ENCODE results near the gene TJP1.
"Not testable (repeated sequence)": the region's sequence is repeated elsewhere in the genome, so short reads cannot be mapped to it uniquely, and the experiment has no call there.

TJP1 gene

DNA sequence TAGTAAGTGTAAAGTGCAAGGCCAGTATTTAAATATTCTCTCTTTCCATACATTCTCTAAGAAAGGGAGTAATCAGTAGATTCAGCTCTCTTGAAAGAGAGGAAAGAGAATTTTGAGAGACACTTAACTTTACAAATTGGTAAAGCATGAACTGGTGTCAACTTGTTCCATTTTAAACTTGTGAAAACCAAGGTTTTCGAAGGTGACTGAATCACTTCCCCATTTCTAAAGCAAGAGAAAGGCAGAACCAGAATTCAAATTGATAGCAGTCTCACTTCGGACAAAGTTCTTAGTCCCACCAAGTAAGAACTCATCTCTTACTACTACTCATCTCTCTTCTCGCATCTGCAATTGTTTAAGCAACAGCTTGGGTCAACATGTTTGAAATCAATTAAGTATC lies 22.4 kb downstream of the TJP1 start:
- no peak for DNase-seq (ENCODE audit: low read depth)

DNA sequence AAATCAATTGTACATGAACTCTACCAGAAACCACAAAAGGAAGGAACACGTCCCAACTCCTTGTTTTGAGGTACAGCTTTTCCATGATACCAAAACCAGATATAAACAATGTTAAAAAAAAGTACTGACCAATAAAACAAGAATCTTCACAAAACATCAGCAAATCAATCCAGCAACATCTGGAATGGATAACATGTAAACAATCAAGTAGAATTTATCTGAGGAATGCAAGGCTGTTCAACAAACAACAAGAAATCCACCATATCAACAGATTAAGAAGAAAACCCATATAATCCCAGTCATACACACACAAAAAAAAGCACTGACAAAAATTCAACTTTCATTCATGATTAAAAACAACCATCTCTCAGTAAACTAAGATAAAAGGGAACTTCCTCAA lies 26.7 kb downstream of the TJP1 start:
- no peak for DNase-seq (ENCODE audit: low read depth)

DNA sequence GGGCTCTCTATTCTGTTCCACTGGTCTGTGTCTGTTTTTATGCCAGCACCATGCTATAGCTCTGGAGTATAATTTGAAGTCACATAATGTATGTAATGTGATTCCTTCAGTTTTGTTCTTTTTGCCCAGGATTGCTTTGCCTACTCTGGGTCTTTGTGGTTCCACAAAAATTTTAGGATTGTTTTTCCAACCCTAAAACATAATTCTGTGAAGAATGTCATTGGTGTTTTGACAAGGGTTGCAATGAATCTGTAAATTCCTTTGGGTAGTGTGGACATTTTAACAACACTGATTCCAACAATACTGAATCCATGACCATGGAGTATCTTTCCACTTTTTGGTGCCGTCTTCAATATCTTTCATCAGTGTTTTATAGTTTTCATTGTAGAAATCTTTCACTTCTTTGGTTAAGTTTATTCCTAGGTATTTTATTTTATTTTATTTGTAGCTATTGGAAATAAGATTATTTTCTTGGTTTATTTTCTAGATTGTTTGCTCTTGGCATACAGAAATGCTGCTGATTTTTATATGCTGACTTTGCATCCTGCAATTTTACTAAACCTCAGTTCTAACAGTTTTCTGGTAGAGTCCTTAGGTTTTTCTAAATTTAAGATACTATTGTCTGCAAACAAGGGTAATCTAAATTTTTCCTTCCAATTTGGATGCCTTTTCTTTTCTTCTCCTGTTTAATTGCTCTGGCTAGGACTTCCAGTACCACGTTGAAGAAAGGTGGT lies 29.7 kb downstream of the TJP1 start:
- DNase-seq (ENCODE audit: low read depth) = no peak

DNA sequence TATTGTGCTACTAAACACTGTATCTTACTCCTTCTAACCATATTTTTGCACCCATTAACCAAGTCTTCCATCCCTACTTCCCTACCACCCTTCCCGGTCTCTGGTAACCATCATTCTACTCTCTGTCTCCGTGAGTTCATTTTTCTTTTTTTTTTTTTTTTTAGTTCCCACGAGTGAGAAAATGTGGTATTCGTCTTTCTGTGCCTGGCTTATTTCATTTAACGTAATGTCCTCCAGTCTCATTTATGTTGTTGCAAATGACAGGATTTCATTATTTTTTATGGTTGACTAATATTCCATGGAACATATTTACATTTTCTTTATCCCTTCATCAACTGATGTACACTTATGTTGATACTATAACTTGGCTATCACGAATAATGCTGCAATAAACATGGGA lies 31.7 kb downstream of the TJP1 start:
- no peak for DNase-seq (ENCODE audit: low read depth)

DNA sequence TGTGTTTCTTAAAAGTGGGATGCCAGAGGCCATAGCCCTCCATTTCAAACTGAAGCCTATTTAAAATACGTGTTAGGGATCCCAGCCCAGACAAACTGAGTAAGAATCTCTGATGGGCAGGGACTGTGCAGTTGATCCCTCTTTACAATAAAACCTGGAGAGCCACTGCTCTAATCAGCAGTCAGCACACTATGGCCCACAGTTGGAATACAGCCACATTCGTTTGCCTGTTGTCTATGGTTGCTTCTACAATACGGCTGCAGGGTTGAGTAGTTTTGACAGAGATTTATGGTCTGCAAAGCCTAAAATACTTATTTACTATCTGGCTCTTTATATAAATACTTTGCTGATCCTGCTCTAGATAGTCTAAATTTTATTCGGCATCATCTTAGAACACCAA lies 32.4 kb downstream of the TJP1 start:
- DNase-seq (ENCODE audit: low read depth) = no peak

DNA sequence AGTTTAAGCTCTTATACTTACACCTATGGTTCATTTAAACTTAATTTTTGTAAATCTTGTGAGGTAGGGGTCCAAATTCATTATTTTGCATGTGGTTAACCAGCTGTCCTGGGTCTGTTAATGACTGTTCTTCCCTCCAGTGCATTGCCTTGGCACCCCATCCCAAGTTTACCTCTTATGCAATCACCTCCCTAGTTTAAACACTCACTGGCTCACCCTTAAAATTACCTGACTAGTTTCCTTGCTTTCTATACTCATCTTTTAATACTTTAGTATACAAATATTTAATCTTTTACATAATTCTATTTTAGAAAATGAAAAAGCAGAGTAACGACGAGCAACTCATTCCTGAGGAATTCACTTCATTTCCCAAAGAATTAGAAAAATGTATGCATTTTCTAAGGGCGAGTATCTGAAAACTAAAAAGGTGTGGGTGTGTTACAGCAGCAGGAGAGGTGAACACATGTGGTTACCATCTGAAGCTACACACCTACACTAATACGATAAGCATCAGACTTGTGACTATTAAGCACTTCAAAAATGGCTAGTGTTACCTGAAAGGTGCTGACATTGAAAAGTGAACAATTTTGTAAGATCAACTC lies 33.7 kb downstream of the TJP1 start:
- no peak for DNase-seq (ENCODE audit: low read depth)

DNA sequence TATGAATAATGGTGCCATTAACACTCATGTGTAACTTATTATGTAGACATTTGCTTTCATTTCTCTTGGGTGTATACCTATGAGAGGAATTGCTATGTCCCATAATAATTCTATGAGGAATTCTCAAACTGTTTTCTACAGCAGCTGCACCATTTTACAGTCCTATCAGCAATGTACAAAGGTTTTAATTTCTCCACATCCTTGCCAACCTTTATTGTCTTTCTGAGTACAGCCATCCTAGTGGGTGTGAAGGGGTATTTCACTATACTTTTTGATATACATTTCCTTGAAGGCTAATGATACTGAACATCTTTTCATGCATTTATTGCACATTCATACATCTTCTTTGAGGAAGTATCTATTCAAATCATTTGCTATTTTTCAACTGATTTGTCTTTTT lies 34.5 kb downstream of the TJP1 start:
- no peak for DNase-seq (ENCODE audit: low read depth)

DNA sequence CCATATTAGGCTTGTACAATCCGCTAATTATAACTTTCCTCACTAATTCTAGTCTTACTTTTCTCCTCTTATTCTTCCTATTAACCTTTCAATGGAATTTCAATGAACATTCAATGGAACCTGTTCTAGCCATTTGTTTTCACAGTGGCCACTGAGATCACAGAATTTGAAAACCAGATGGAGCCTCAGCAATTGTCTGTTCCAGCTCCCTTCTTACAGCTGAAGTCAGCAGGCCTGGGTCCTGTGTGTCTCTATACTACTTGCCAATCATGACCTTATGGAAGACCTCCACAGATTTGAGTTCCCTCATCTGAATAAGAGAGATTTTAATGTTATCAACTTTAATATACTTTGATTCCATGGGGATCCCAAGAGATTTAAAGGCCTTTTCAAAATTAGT lies 36.6 kb downstream of the TJP1 start:
- DNase-seq (ENCODE audit: low read depth) = no peak

DNA sequence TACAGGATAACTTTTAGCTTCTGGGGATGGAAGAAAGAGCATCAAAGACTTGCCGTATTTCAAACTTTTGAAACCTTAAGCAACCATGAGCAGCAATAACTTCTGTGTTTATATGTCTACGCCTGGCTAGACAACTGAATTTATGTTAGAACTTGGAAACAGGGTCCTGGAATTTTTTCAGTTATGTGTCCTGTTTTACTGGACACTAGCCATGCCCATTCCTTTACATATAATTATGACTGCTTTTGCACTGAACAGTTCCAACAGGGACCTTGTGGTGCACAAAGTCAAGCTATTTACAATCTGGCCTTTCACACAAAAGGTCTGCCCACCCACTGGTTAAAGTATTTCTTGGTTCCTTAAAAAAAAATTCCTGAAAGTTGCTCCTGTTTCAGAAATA lies 37.1 kb downstream of the TJP1 start:
- no peak for DNase-seq (ENCODE audit: low read depth)

DNA sequence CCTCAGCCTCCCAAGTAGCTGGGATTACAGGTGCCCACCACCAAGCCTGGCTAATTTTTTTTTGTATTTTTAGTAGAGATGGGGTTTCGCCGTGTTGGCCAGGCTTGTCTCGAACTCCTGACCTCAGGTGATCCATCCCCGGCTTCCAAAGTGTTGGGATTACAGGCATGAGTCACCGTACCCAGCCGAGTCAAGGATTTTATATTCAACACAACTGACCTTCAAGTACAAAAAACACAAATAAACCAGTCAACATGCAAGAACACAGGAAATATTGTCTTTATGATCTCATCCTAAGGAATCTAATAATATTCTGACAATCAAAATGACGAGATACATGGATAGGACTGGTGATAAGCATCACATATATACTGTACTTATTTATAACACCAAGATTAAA lies 37.9 kb downstream of the TJP1 start:
- no peak for DNase-seq (ENCODE audit: low read depth)

DNA sequence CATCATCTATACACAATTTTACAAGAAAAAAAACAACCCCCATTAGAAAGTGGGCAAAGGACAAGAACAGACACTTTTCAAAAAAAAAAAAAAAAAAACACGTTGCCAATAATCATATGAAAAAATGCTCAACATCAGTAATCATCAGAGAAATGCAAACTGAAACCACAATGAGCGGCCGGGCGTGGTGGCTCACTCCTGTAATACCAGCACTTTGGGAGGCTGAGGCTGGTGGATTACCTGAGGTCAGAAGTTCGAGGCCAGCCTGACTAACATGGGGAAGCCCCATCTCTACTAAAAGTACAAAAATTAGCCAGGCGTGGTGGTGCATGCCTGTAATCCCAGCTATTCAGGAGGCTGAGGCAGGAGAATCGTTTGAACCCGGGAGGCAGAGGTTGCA lies 39.5 kb downstream of the TJP1 start:
- DNase-seq (ENCODE audit: low read depth) = not testable (repeated sequence)

DNA sequence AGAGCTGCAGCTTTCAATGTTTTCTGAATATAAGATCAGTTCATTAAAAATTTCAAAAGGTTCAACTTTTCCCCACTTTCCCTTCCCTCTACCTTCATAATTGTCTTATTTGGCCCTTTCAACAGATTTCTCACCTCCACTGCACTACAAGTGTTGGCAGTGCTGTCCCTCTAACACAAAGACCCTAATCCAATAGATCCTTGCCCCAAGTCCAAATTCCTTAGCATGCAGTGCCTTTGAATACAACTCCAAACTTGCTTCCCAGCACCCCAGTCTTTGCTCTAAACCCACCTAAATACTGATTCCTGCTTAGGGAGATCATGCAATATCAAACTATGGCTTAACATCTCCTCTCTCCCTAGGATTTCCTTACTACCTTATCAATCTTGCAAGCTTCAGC lies 43.9 kb downstream of the TJP1 start:
- no peak for DNase-seq (ENCODE audit: low read depth)

DNA sequence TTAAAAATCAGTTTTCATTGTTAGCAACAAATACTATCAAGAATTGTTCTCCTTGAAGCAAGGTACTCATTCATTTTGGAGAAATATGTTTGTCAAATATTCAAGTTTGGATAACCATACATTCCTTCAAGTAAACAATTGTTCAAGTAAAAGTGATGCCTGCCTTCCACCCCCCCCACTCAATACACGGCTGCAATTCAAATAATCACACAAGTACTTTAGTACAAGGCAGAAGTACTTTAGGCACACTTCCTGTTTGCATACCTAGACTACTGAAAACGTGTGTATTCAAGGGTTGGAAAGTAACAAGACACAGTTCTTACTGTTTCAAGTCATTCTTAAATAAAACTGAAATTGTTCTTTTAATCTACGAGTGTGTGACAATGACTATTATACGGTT lies 45.4 kb downstream of the TJP1 start:
- DNase-seq (ENCODE audit: low read depth) = no peak

DNA sequence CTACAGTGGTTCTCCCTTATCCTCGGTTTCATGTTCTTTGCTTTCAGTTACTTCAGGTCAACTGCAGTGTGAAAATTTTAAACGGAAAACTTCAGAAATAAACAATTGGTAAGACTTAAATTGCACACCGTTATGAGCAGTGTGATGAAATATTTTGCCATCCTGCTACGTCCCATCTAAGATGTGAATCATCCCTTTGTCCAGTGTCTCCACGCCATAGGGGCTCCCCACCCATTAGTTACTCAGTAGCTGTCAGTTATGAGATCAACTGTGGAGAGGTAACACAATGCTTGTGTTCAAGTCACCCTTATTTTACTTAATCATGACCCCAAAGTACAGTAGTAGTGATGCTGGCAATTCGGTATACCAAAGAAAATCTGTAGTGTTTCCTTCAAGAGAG lies 47.4 kb downstream of the TJP1 start:
- no peak for DNase-seq (ENCODE audit: low read depth)

DNA sequence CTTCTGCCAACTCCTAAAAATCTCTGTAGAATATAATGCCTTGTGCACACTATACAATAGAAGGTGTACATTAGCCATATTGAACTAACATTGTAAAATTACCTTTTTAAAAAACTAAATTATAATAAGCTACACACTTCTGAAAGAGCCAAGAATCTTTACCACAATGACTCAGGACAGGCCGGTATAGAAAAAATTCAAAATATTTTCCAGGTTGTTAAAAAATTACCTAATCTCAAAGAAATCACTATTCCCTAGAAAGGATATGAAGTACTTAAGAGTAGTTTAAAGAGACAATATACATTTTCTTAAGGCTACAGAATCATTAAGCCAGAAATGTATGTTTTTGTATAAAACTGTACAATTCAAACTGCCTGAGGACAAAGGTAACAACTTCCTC lies 48.5 kb downstream of the TJP1 start:
- DNase-seq (ENCODE audit: low read depth) = no peak

DNA sequence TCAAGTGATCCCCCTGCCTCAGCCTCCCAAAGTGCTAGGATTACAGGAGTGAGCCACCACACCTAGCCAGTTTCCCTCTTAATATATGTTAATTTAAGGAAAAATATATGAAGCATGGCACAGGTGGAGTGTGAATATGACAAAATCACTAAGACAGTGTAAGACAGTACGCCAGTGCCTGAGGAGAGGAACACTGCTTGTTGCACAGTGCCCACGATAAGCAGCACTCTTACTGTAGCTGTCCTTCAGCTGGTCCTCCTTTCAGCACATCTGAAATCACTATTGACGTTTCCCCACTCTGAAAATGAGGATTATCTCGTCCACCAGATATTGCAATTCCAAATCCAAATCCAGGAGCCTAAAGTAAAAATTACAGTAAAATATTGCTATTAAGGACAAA lies 49.3 kb downstream of the TJP1 start:
- DNase-seq (ENCODE audit: low read depth) = no peak

DNA sequence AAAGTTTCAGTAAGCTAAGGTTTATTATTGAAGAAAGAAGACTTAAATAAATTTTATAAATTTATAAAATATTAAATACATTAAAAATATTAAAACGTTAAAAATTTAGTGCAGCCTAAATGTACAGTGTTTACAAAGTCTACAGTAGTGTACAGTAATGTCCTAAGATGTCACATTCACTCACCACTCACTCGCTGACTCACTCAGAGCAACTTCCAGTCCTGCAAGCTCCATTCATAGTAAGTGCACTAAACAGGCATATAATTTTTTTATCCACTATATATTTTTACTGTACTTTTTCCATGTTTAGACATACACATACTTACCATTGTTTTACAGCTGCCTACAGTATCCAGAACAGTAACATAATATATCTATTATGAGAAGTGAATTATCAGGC lies 51.5 kb downstream of the TJP1 start:
- no peak for DNase-seq (ENCODE audit: low read depth)

DNA sequence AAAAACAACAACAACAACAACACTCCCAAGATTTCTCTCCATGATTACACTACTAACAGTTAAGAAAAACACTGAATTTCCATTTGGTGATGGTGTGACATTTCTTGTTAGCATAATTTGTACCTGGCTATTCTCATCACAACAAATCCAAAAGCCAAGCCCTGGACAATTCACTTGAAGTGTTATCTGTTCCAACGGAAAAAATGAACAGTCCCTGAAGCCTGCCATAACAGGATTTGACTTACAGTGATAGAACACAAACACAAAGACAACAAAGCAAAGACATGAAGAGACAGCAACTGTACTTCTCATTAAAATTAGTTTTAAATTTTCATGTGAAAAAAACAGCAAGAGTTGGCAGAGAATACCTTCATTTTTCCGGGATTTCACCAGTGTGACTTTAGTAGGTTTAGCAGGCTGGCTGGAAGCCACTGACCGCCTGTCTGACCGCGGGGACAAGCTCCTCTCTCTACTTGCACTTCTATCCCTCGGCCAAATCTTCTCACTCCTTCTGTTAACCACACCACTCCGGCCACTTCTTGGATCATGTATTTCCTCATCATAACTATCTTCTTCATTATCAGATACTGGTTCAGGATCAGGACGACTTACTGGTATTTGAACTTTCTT lies 56.3 kb downstream of the TJP1 start:
- DNase-seq (ENCODE audit: low read depth) = no peak

DNA sequence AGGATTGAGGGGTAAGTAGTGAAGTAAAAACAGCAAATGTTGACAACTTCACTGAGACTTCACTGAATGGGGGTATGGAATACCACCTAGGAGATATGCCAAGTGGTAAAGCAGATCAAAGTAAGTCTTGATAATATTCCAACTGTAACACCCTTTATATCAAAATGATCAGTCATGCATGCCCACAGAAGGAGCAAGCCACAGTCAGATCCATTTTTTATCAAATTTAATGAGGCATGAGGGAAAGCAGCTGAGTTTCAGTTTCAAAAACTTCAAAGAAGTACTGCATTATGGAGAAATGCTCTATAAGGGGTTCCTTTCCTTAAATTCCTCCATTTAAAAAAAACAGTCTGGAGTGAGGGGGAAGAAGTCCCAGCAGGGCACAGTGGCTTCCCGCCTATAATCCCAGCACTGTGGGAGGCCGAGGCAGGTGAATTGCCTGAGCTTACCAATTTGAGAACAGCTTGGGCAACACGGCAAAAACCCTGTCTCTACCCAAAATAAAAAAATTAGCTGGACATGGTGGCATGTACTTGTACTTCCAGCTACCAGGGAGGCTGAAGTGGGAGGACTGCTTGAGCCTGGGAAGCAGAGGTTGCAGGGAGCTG lies 56.9 kb downstream of the TJP1 start:
- no peak for DNase-seq (ENCODE audit: low read depth)

DNA sequence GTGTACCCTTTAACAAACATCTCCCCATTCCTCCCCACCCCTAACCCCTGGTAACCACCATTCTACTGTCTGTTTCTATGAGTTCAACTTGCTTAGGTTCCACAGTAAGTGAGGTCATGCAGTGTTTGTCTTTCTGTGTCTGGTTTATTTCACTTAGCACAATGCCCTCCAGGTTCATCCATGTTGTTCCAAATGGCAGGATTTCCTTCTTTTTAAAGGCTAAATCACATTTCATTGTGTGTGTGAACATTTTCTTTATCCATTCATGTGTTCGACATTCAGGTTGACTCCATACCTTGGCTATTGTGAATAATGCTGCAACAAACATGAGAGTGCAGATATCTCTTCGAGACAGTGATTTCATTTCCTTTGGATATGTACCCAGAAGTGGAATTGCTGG lies 62.7 kb downstream of the TJP1 start:
- no peak for DNase-seq (ENCODE audit: low read depth)

DNA sequence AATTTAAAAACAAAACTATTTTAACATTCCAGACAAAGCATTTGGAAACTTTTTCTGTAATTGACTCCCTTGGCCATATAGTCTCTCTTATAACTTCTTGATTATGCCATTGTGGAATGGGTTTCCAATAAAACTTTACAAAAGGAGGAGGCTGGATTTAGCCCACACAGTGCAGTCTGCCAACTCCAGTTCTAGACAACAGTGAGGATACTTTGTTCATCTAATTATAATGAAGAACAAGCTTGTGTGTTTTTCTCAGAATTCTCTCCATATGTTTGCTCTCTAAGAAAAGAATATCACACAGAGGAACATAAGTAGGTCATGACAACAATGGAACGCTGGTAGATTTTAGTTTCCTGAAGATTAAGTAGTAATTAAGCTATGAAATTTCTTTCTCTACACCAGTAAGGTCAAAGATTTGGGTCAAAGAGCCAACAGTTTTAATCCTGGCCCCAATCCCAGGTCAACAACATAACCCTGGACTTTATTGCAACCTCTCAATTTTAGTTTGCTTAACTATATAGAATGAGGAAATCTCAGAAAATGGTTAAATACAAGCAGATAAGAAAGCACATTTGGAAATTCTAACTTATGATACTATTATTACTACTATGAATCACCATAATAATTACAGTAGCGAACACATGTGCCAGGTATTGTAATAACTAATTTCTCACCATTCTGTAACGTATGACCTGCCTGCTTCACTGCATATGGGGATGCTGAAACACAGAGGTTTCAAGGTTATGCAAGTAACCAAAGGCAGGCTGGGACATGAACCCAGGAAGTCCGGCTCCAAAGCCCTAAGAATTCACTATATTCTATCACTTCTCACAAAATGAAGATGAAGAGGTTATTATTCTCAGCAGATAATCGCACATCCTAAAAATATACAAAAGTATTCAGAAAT lies 65.7 kb downstream of the TJP1 start:
- no peak for DNase-seq (ENCODE audit: low read depth)

DNA sequence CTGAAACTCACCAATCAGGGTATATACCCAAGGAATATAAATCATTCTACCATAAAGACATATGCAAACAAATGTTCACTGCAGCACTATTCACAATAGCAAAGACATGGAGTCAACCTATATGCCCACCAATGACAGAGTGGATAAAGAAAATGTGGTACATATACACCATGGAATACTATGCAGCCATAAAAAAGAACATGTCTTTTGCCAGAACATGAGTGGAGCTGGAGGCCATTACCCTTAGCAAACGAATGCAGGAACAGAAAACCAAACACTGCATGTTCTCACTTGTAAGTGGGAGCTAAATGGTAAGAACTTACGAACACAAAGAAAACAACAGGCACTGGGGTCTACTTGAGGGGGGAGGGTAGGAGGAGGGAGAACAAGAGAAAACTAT lies 68.3 kb downstream of the TJP1 start:
- DNase-seq (ENCODE audit: low read depth) = not testable (repeated sequence)

Measured in activated T-cell treated with anti-CD3 and anti-CD28 coated beads for 48 hours (primary cell).